ENCODE data around the gene SMARCAL1. TPM values are rescaled to one million over a fixed set of nuclear protein-coding genes. Genes with fewer than 3 reads are reported as not detected.

Gene SMARCAL1
- total RNA-seq, 6 experiments from 2014 or later = 6.1 to 11.0 (median 7.9) TPM

GRCh38 chr2:216414772-216415319 is 2.6 kb downstream of the SMARCAL1 start:
- 100% methylated on average over 2 of the region's 3 CpGs for WGBS (ENCODE audit: insufficient coverage, low coverage, low lambda C conversion rate, missing lambda C conversion rate)
- Histone ChIP-seq H3K27me3 (no peaks in the 10 kb centered on the region), H3K36me3 (peaks cover 0 to 9% (median 4%) of the 10 kb centered on the region in 4 donors), H3K27ac (no peak overlapping the region), H3K4me3 (no peak overlapping the region), H3K4me1 (peaks cover 0 to 5% (median 0%) of the 10 kb centered on the region in 4 donors), H3K9me3 (no peaks in the 10 kb centered on the region)
- TF ChIP-seq POLR2A (IDR thresholded peaks at IDR 0.05) = no peak
- DNase-seq = no peak
- ATAC-seq = no peak
- intact Hi-C loops (cut with DNase I) = no loop called here

DNA sequence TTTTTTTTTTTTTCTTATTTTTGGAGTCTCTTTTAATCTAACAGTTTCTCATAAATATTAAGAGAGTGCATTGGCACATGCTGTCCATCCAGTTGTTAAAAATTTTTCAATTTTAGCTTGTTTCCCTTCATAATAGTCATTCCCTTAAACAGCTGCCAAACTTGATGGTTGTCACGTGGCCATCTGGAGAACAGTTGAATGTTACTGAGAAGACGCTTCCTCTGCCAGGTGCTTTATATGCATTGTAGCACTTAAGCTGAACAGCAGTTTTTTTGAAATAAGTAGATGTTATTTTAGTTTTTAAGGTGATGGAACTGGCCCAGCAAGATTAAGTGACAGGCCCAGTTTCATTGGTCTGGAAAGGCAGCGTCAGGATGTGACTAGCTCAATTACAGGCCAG is 3.3 kb downstream of the SMARCAL1 start:
- peaks cover 3 to 10% (median 7%) of the 10 kb centered on the region in 4 donors for H3K36me3 ChIP-seq
- DNase-seq = no peak
- peaks cover 0 to 5% (median 0%) of the 10 kb centered on the region in 4 donors for H3K4me1 ChIP-seq
- TF ChIP-seq POLR2A (IDR thresholded peaks at IDR 0.05) (no peak), CTCF (IDR thresholded peaks at IDR 0.05) (no peak)
- 100% methylated on average over 2 of the region's 3 CpGs for WGBS (ENCODE audit: insufficient coverage, low coverage, low lambda C conversion rate, missing lambda C conversion rate)
- intact Hi-C loops (cut with DNase I) = no loop called here
- no peak overlapping the region for H3K4me3 ChIP-seq
- H3K27ac ChIP-seq = no peak overlapping the region
- no peak for ATAC-seq
- no peaks in the 10 kb centered on the region for H3K9me3 ChIP-seq
- no peaks in the 10 kb centered on the region for H3K27me3 ChIP-seq

DNA sequence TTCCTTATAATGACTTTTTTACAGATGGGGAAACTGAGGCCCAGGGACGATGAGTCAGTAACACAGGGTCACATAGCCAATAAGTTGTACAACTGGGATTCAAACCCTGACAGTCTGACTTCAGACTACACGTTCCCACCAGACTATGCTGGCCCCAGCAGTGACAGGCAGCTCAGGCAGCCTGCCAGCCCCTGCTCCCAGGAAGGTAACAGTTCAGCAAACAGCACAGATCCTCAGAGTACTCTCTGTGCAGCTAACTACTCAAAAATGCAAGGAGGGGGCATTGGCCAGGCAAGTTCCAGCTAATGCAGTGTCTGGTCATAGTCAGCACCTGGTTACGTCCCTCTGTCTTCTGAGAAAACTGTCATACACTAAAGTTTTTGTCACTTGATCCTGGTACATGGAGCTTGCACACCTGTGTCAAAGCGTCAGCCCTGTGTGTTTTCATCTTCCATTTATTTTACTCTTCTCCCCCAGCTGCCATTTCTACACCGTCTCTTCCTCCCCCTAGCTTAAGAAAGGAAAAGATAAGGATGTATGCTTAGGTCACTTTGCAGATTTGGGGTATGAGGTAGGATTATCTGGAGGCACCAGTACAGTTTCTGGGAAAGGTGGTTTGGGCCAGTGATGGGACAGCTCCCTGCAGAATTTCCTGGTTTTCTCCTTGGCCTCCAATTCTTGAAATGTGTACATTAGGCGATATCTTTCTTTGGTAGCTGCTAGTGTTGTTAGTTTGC is 4.5 kb downstream of the SMARCAL1 start:
- DNase-seq (no peak), ATAC-seq (no peak)
- TF ChIP-seq CTCF (IDR thresholded peaks at IDR 0.05) (no peak), POLR2A (IDR thresholded peaks at IDR 0.05) (no peak)
- H3K4me3 ChIP-seq = no peak overlapping the region
- no peaks in the 10 kb centered on the region for H3K27me3 ChIP-seq
- peaks cover 0 to 5% (median 0%) of the 10 kb centered on the region in 4 donors for H3K4me1 ChIP-seq
- no peaks in the 10 kb centered on the region for H3K9me3 ChIP-seq
- H3K27ac ChIP-seq = no peak overlapping the region
- H3K36me3 ChIP-seq = peaks cover 7 to 15% (median 9%) of the 10 kb centered on the region in 4 donors
- intact Hi-C loops (cut with DNase I) = no loop called here
- 92% methylated on average over 4 of the region's 6 CpGs for WGBS (ENCODE audit: insufficient coverage, low coverage, low lambda C conversion rate, missing lambda C conversion rate)

DNA sequence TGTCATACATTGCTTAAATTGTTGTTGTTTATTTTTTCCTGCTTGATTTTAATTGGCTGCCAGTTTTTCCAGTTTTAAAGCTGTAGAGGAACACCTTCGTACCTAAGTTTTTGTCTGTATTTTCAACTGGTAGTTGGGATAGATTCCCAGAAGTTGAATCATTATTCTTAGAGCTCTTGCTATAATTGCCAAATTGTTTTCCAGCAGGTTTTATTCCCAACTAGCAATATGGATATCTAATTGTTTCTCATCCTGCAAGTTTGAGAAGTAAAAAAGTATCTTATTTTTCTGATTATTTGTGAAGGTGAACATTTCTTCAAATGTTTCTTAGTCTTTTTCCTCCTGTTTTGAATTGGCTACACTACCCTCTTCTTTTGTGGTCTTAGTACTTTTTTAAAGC is 6.7 kb downstream of the SMARCAL1 start:
- TF ChIP-seq CTCF (IDR thresholded peaks at IDR 0.05) (no peak), POLR2A (IDR thresholded peaks at IDR 0.05) (no peak)
- ATAC-seq = no peak
- Histone ChIP-seq H3K27me3 (no peaks in the 10 kb centered on the region), H3K4me1 (no peaks in the 10 kb centered on the region), H3K27ac (no peak overlapping the region), H3K36me3 (peaks cover 7 to 33% (median 11%) of the 10 kb centered on the region in 4 donors), H3K4me3 (no peak overlapping the region), H3K9me3 (no peaks in the 10 kb centered on the region)
- WGBS (ENCODE audit: insufficient coverage, low coverage, low lambda C conversion rate, missing lambda C conversion rate) = 75% methylated on average over 1 of the region's 1 CpG
- no peak for DNase-seq
- intact Hi-C loops (cut with DNase I) = no loop called here

DNA sequence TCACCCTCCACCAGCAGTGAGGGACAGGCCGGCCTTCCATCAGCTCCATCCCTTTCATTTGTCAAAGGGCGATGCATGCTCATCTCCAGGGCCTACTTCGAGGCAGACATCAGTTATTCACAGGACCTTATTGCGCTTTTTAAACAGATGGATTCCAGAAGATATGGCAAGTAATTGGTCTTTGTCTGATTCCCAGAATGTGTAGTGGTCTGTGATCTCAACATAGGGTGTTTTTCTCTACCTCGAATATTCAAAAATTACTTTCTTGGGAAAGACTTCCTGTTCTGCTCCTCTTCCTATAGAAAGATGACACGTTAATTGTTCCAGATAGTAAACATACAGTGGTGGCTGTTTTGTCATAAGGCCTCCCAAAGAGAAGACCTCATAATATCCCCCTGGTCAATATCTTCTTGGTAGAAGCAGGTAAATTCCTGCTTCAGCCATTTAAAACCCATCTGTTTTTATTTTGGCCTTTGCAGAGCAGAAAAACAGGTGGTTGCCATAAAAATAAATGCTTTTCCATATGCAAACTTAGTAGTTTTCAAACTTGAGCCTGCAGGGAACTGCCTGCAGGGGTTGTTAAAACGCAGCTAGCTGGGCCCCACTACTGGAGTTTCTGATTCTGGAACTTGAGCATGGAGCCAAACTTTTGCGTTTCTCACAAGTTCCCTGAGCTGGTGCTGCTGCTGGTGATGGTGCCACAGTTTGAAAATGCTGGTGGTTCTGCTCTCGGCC is 8.2 kb downstream of the SMARCAL1 start:
- intact Hi-C loops (cut with DNase I) = no loop called here
- H3K36me3 ChIP-seq = peaks cover 9 to 40% (median 16%) of the 10 kb centered on the region in 4 donors
- H3K27ac ChIP-seq = no peak overlapping the region
- WGBS (ENCODE audit: insufficient coverage, low coverage, low lambda C conversion rate, missing lambda C conversion rate) = 78% methylated on average over 4 of the region's 9 CpGs
- ATAC-seq (no peak), DNase-seq (no peak)
- no peaks in the 10 kb centered on the region for H3K27me3 ChIP-seq
- no peak overlapping the region for H3K4me3 ChIP-seq
- TF ChIP-seq CTCF (IDR thresholded peaks at IDR 0.05) (no peak), POLR2A (IDR thresholded peaks at IDR 0.05) (no peak)
- H3K4me1 ChIP-seq = no peaks in the 10 kb centered on the region
- H3K9me3 ChIP-seq = no peaks in the 10 kb centered on the region

All from right lobe of liver (tissue), 6 donors.